Measurements from ENCODE around the gene LIMK2.

LIMK2 gene

GRCh38 chr22:31277741-31278140 lies 65.6 kb downstream of the LIMK2 start:
- DNase-seq (ENCODE audit: extremely low spot score) = no peak
- POLR2A ChIA-PET = interaction anchor here (3.5 kb wide), 1 partner anchor 14 kb away, joined by 13 read pairs; the partner anchor contains the start of gene PIK3IP1
- CTCF ChIA-PET = interaction anchor here (0.9 kb wide), 1 partner anchor 37 kb away, joined by 3 read pairs; no protein-coding TSS in a partner anchor
- TF ChIP-seq HDGF (IDR thresholded peaks at IDR 0.05; ENCODE audit: borderline replicate concordance) = no peak
- TF ChIP-seq LEF1 (IDR thresholded peaks at IDR 0.05; ENCODE audit: borderline replicate concordance) = no peak
- TF ChIP-seq SUZ12 (IDR thresholded peaks at IDR 0.05) = no peak
- no peak for TF ChIP-seq PKNOX1 (IDR thresholded peaks at IDR 0.05)
- TF ChIP-seq FOXA1 (IDR thresholded peaks at IDR 0.05) = no peak
- TF ChIP-seq CTBP1 (IDR thresholded peaks at IDR 0.05; ENCODE audit: borderline replicate concordance) = no peak
- no peak for TF ChIP-seq ELF4 (IDR thresholded peaks at IDR 0.05)
- TF ChIP-seq FOXM1 (IDR thresholded peaks at IDR 0.05; ENCODE audit: borderline replicate concordance) = no peak
- TF ChIP-seq L3MBTL2 (conservative IDR thresholded peaks at IDR 0.05) = no peak
- TF ChIP-seq ZNF384 (IDR thresholded peaks at IDR 0.05) = no peak
- no peak for TF ChIP-seq TARDBP (IDR thresholded peaks at IDR 0.05)
- no peak for TF ChIP-seq SP1 (IDR thresholded peaks at IDR 0.05)
- TF ChIP-seq BHLHE40 (IDR thresholded peaks at IDR 0.05; ENCODE audit: borderline replicate concordance) = no peak
- no peak for TF ChIP-seq ARNT (IDR thresholded peaks at IDR 0.05)
- no peak for TF ChIP-seq NFRKB (IDR thresholded peaks at IDR 0.05)
- TF ChIP-seq FOXK2 (IDR thresholded peaks at IDR 0.05) = no peak

- ChIA-PET CTCF (interaction anchor here (0.9 kb wide), 1 partner anchor 38 kb away, joined by 3 read pairs; no protein-coding TSS in a partner anchor), POLR2A (interaction anchor here (3.5 kb wide), 1 partner anchor 13 kb away, joined by 13 read pairs; the partner anchor contains the start of gene PIK3IP1)
- TF ChIP-seq TARDBP (IDR thresholded peaks at IDR 0.05) (no peak), HDGF (IDR thresholded peaks at IDR 0.05; ENCODE audit: borderline replicate concordance) (no peak), FOXM1 (IDR thresholded peaks at IDR 0.05; ENCODE audit: borderline replicate concordance) (no peak), SP1 (IDR thresholded peaks at IDR 0.05) (no peak), PKNOX1 (IDR thresholded peaks at IDR 0.05) (no peak), SUZ12 (IDR thresholded peaks at IDR 0.05) (no peak), BHLHE40 (IDR thresholded peaks at IDR 0.05; ENCODE audit: borderline replicate concordance) (no peak), NFRKB (IDR thresholded peaks at IDR 0.05) (no peak), ELF4 (IDR thresholded peaks at IDR 0.05) (no peak), ZNF384 (IDR thresholded peaks at IDR 0.05) (no peak), CTBP1 (IDR thresholded peaks at IDR 0.05; ENCODE audit: borderline replicate concordance) (no peak), ARNT (IDR thresholded peaks at IDR 0.05) (no peak), L3MBTL2 (conservative IDR thresholded peaks at IDR 0.05) (no peak), FOXA1 (IDR thresholded peaks at IDR 0.05) (no peak), LEF1 (IDR thresholded peaks at IDR 0.05; ENCODE audit: borderline replicate concordance) (no peak)
- no peak for DNase-seq (ENCODE audit: extremely low spot score)
Observed at GRCh38 chr22:31278151-31278621, 66.1 kb downstream of the LIMK2 start.

GRCh38 chr22:31278626-31279326 lies 66.7 kb downstream of the LIMK2 start:
- ChIA-PET CTCF (interaction anchor here (0.9 kb wide), 1 partner anchor 34 kb away, joined by 4 read pairs; no protein-coding TSS in a partner anchor), POLR2A (interaction anchor here (3.5 kb wide), 1 partner anchor 13 kb away, joined by 13 read pairs; the partner anchor contains the start of gene PIK3IP1)
- TF ChIP-seq CTBP1 (IDR thresholded peaks at IDR 0.05; ENCODE audit: borderline replicate concordance) (no peak), FOXA1 (IDR thresholded peaks at IDR 0.05) (no peak), SUZ12 (IDR thresholded peaks at IDR 0.05) (no peak), FOXM1 (IDR thresholded peaks at IDR 0.05; ENCODE audit: borderline replicate concordance) (no peak), HDGF (IDR thresholded peaks at IDR 0.05; ENCODE audit: borderline replicate concordance) (no peak), ELF4 (IDR thresholded peaks at IDR 0.05) (no peak), BHLHE40 (IDR thresholded peaks at IDR 0.05; ENCODE audit: borderline replicate concordance) (no peak), LEF1 (IDR thresholded peaks at IDR 0.05; ENCODE audit: borderline replicate concordance) (no peak), TARDBP (IDR thresholded peaks at IDR 0.05) (no peak), L3MBTL2 (conservative IDR thresholded peaks at IDR 0.05) (no peak), ZNF384 (IDR thresholded peaks at IDR 0.05) (no peak), FOXK2 (IDR thresholded peaks at IDR 0.05) (no peak), SP1 (IDR thresholded peaks at IDR 0.05) (no peak)
- DNase-seq (ENCODE audit: extremely low spot score) = no peak

GRCh38 chr22:31279327-31279669 lies 67.2 kb downstream of the LIMK2 start:
- ChIA-PET POLR2A (interaction anchor here (3.5 kb wide), 1 partner anchor 12 kb away, joined by 13 read pairs; the partner anchor contains the start of gene PIK3IP1), CTCF (interaction anchor here (0.9 kb wide), 1 partner anchor 34 kb away, joined by 4 read pairs; no protein-coding TSS in a partner anchor)
- DNase-seq (ENCODE audit: extremely low spot score) = no peak
- TF ChIP-seq FOXA1 (IDR thresholded peaks at IDR 0.05) (no peak), SP1 (IDR thresholded peaks at IDR 0.05) (no peak), FOXK2 (IDR thresholded peaks at IDR 0.05) (no peak), ZNF384 (IDR thresholded peaks at IDR 0.05) (no peak), L3MBTL2 (conservative IDR thresholded peaks at IDR 0.05) (no peak)

- no peak for DNase-seq (ENCODE audit: extremely low spot score)
- no peak for TF ChIP-seq ZNF384 (IDR thresholded peaks at IDR 0.05)
- no peak for TF ChIP-seq BHLHE40 (IDR thresholded peaks at IDR 0.05; ENCODE audit: borderline replicate concordance)
- no peak for TF ChIP-seq SUZ12 (IDR thresholded peaks at IDR 0.05)
- no peak for TF ChIP-seq NFRKB (IDR thresholded peaks at IDR 0.05)
- TF ChIP-seq FOXA1 (IDR thresholded peaks at IDR 0.05) = no peak
- no peak for TF ChIP-seq PKNOX1 (IDR thresholded peaks at IDR 0.05)
- TF ChIP-seq L3MBTL2 (conservative IDR thresholded peaks at IDR 0.05) = no peak
- no peak for TF ChIP-seq ELF4 (IDR thresholded peaks at IDR 0.05)
- TF ChIP-seq FOXK2 (IDR thresholded peaks at IDR 0.05) = no peak
- CTCF ChIA-PET = interaction anchor here (0.9 kb wide), 1 partner anchor 33 kb away, joined by 4 read pairs; no protein-coding TSS in a partner anchor
- POLR2A ChIA-PET = interaction anchor here (3.5 kb wide), 1 partner anchor 11 kb away, joined by 13 read pairs; the partner anchor contains the start of gene PIK3IP1
Observed at GRCh38 chr22:31279821-31280505, 67.9 kb downstream of the LIMK2 start.
